Stomach (tissue), 9 donors: Measurements from ENCODE around the gene CD44. TPM values are rescaled to one million over a fixed set of nuclear protein-coding genes. Genes with fewer than 3 reads are reported as not detected.

Experiments used
- DNase-seq, 2 donors: peaks; one replicate each; pipeline versions ENCODE4 v3.0.0 to v3.0.0-alpha.2; 2013 to 2019
- H3K27ac ChIP-seq, 5 donors: fragments of 200-600 bp in 4 of 5; sonication (generic) in 4 of 5; one replicate each; pipeline ENCODE4 v1.5.1; 2013 to 2019; ENCODE audit warnings: mild to moderate bottlenecking in 1 of 5, moderate library complexity in 1 of 5
- H3K27me3 ChIP-seq, 3 donors: fragments of 200-600 bp; sonication (generic); one replicate each; pipeline ENCODE4 v1.5.1; 2017 to 2019; ENCODE audit warnings: mixed run types in 1 of 3
- H3K36me3 ChIP-seq, 4 donors: fragments of 200-600 bp; sonication (generic); 1 replicate in 3 of 4; 2 replicates in 1 of 4; pipeline ENCODE4 v1.5.1; 2016 to 2019
- H3K4me1 ChIP-seq, 4 donors: fragments of 200-600 bp; sonication (generic); one replicate each; pipeline ENCODE4 v1.5.1; 2016 to 2019
- H3K4me3 ChIP-seq, 4 donors: fragments of 200-600 bp; sonication (generic) in 3 of 4; one replicate each; pipeline ENCODE4 v1.5.1; 2016 to 2019; ENCODE audit warnings: mild to moderate bottlenecking in 1 of 4
- H3K9me3 ChIP-seq, 4 donors: fragments of 200-600 bp; sonication (generic); one replicate each; pipeline ENCODE4 v1.5.1; 2016 to 2019
- EP300 ChIP-seq: sonication (generic); formaldehyde crosslinking; IDR thresholded peaks from one replicate; pipeline ENCODE4 v1.6.1; 2017; ENCODE audit warnings: antibody characterized with exemption
- POLR2A ChIP-seq, 4 donors: fragments of 450-650 bp; IDR thresholded peaks; one replicate each; pipeline ENCODE4 v1.6.1; 2016; ENCODE audit warnings: antibody characterized with exemption in 4 of 4, control low read depth in 2 of 4, mild to moderate bottlenecking in 1 of 4, moderate library complexity in 1 of 4
- POLR2AphosphoS5 ChIP-seq, 3 donors: sonication (generic); formaldehyde crosslinking; IDR thresholded peaks; one replicate each; pipeline ENCODE4 v1.6.1; 2016; ENCODE audit warnings: antibody characterized with exemption in 3 of 3
- WGBS, 5 donors: extraction: QIAGEN DNeasy Blood & Tissue Kit in 3 of 5; methylation state at CpG; one replicate each; pipeline versions ENCODE4 v1.1.5 to v1.1.7; 2013 to 2018; 5-methylcytosine and 5-hydroxymethylcytosine counted together
- intact Hi-C: fragments of 100-400 bp; cut with DNase I; formaldehyde crosslinking; loops from one replicate; pipeline ENCODE4 v1.15.1; 2023; ENCODE audit warnings: low total_unique reads
- polyA plus RNA-seq, 3 donors: library from polyadenylated mRNA; stranded (reverse); fragments of 200-250 nt; gene quantifications; one replicate each; pipeline ENCODE4 v1.2.3, GENCODE V29; 2013
- total RNA-seq, 5 donors: library from RNA; depleted of rRNA; stranded (reverse); fragments of >200 nt; gene quantifications; one replicate each; pipeline versions ENCODE4 v1.1.0 to v1.2.3, GENCODE V29; 2014 to 2016
- TF ChIP-seq, protein P1 (sequence below), 7 experiments: fragments of 450-650 bp in 4 of 7; fragments of 200-600 bp in 3 of 7; sonication (generic) in 3 of 7; IDR thresholded peaks; one replicate each; pipeline ENCODE4 v1.5.1; 2016 to 2019; ENCODE audit warnings: antibody characterized with exemption in 7 of 7, control low read depth in 2 of 7, mild to moderate bottlenecking in 1 of 7
- donor health status: healthy with polysubstance abuse.
- donor health status: Bipolar disorder and iron deficiency.
- donor health status: healthy.

Gene CD44
- total and polyA plus RNA-seq, 8 donors, result 47.5 to 229 (median 102) TPM

DNA sequence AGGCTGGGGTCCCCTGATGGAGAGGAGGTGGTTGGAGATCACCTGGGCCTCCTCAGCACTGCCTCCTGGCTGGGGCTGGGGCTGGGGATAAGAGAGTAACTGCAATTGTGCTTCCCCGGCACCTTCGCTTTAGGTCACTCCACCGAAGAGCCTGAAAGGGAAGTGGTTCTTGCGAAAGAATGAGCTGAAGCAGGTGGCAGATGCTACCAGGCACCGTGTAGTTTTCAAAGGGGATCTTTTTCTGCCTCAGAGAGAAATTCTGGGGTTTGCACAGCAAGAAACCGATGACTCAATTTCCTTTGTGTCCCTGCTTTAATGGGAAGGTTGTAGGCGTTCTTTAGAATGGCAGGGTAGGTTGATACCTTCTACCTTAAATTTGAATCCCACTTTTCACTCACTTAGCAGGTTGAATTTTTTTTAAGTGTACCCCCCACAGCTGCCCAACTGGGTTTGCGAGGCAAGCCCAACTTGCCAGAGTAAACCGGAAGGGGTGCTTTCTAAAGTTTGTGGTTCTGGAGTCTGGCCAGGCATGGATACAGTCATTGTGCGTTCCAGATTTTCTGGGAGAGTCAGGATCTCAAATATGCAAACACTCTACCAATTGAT is 5.3 kb downstream of the CD44 start:
- Histone ChIP-seq H3K4me1 (peaks cover 49 to 93% (median 70%) of the 10 kb centered on the region in 4 donors), H3K4me3 (peak overlapping the region in 2 of 4 donors; percentile 75 to 79), H3K36me3 (peaks cover 0 to 5% (median 0%) of the 10 kb centered on the region in 4 donors), H3K27me3 (no peaks in the 10 kb centered on the region), H3K9me3 (no peaks in the 10 kb centered on the region), H3K27ac (peak overlapping the region in 4 of 5 donors; percentile 53 to 95 (median 92))
- 28 to 52% (median 45%) methylated on average over 10 of the region's 10 CpGs for WGBS, 5 donors
- TF ChIP-seq, protein P1, sequence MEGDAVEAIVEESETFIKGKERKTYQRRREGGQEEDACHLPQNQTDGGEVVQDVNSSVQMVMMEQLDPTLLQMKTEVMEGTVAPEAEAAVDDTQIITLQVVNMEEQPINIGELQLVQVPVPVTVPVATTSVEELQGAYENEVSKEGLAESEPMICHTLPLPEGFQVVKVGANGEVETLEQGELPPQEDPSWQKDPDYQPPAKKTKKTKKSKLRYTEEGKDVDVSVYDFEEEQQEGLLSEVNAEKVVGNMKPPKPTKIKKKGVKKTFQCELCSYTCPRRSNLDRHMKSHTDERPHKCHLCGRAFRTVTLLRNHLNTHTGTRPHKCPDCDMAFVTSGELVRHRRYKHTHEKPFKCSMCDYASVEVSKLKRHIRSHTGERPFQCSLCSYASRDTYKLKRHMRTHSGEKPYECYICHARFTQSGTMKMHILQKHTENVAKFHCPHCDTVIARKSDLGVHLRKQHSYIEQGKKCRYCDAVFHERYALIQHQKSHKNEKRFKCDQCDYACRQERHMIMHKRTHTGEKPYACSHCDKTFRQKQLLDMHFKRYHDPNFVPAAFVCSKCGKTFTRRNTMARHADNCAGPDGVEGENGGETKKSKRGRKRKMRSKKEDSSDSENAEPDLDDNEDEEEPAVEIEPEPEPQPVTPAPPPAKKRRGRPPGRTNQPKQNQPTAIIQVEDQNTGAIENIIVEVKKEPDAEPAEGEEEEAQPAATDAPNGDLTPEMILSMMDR (IDR thresholded peaks at IDR 0.05), result no peak
- TF ChIP-seq POLR2AphosphoS5 (IDR thresholded peaks at IDR 0.05) (no peak), POLR2A (IDR thresholded peaks at IDR 0.05) (no peak), EP300 (no peak)
- intact Hi-C loops, result no loop called here
- peak; percentile 32 to 56 for DNase-seq

DNA sequence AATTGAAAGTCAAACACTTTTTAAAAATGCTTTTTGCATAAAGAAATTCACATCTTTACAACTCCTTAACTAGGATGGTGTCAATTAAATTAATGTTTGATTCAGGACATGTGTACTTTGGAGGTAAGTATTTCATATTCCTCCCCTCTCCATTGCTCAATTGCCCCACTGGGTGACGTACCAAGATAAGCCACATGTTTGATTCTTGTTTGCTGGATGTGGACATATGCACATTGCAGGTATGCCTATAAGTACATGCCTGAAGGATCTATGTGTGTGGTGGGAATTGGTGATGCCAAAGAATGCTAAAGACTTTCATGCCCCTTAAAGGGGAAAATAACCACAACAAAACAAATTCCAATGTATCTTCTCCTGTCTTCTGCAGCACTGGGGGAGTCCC is 5.8 kb downstream of the CD44 start:
- no peak for DNase-seq
- H3K9me3 ChIP-seq, result no peaks in the 10 kb centered on the region
- H3K4me3 ChIP-seq, result peak overlapping the region in 2 of 4 donors; percentile 75 to 79
- 16 to 33% (median 29%) methylated on average over 1 of the region's 1 CpG for WGBS, 5 donors
- TF ChIP-seq POLR2A (IDR thresholded peaks at IDR 0.05) (no peak), POLR2AphosphoS5 (IDR thresholded peaks at IDR 0.05) (no peak), EP300 (no peak)
- TF ChIP-seq, protein P1 (IDR thresholded peaks at IDR 0.05), result no peak
- peaks cover 49 to 93% (median 69%) of the 10 kb centered on the region in 4 donors for H3K4me1 ChIP-seq
- intact Hi-C loops, result no loop called here
- H3K27me3 ChIP-seq, result no peaks in the 10 kb centered on the region
- H3K36me3 ChIP-seq, result peaks cover 0 to 5% (median 0%) of the 10 kb centered on the region in 4 donors
- peak overlapping the region in 4 of 5 donors; percentile 53 to 95 (median 92) for H3K27ac ChIP-seq

DNA sequence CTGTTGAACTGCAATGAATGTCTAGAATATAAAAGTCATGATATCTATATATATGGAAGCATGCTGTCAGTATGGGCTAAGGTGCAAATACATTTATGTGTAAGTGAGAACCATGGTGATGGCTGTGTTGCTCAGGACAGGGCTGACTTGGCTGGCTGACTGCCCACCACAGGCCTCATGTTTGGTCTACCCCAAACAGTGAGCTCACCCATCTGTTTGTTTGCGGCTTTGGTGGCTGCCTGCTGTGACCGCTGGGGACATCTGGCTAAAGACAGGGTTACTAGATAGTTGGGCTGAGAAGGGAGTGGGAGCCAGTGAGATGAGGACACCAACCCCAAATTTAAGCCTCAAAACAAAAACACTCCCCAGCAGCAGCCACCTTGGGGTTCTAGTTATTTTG is 6.3 kb downstream of the CD44 start:
- 54 to 79% (median 67%) methylated on average over 2 of the region's 2 CpGs for WGBS, 5 donors
- peaks cover 0 to 5% (median 0%) of the 10 kb centered on the region in 4 donors for H3K36me3 ChIP-seq
- H3K4me3 ChIP-seq, result peak overlapping the region in 2 of 4 donors; percentile 0 to 75
- peaks cover 49 to 93% (median 67%) of the 10 kb centered on the region in 4 donors for H3K4me1 ChIP-seq
- H3K27me3 ChIP-seq, result no peaks in the 10 kb centered on the region
- TF ChIP-seq EP300, result no peak
- TF ChIP-seq POLR2AphosphoS5 (IDR thresholded peaks at IDR 0.05), result no peak
- TF ChIP-seq, protein P1 (IDR thresholded peaks at IDR 0.05), result no peak
- TF ChIP-seq POLR2A (IDR thresholded peaks at IDR 0.05), result no peak
- peak overlapping the region; percentile 24 to 95 (median 60) for H3K27ac ChIP-seq
- H3K9me3 ChIP-seq, result no peaks in the 10 kb centered on the region
- DNase-seq, result peak in 1 of 2 donors; percentile 50
- intact Hi-C loops, result no loop called here

DNA sequence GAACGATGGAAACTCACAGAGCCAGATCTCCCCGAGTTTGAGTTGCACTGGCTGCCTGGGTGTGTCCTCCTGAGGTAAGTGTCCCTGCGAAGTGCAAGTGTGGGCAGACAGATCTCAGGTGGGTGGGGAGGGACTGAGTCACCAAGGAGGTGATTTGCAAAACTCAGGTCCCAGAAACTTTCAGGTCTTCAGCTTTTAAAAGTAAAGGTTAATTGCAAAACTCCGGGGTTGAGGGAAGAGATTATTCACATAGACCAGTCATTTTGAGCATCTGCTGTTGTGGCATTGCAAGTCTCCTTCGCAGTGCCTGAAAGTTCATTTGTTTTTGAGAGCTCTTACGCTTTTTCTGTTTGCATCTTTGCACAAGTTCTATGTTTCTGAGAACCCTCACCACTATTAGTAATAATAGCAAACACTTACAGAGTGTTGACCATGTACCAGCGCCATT is 7.1 kb downstream of the CD44 start:
- 56 to 77% (median 73%) methylated on average over 7 of the region's 7 CpGs for whole genome bisulfite sequencing, 5 donors
- H3K27ac ChIP-seq, result peak overlapping the region in 4 of 5 donors; percentile 53 to 95 (median 77)
- intact Hi-C loops, result no loop called here
- TF ChIP-seq POLR2AphosphoS5 (IDR thresholded peaks at IDR 0.05) (no peak), POLR2A (IDR thresholded peaks at IDR 0.05) (no peak), EP300 (no peak)
- TF ChIP-seq, protein P1 (IDR thresholded peaks at IDR 0.05), result no peak
- H3K36me3 ChIP-seq, result peaks cover 0 to 5% (median 0%) of the 10 kb centered on the region in 4 donors
- peaks cover 43 to 92% (median 61%) of the 10 kb centered on the region in 4 donors for H3K4me1 ChIP-seq
- peak overlapping the region in 1 of 4 donors; percentile 0 for H3K4me3 ChIP-seq
- H3K27me3 ChIP-seq, result no peaks in the 10 kb centered on the region
- H3K9me3 ChIP-seq, result no peaks in the 10 kb centered on the region
- no peak for DNase-seq
